GM18526 (cell line): ENCODE data around the gene CEP85L.

Experiments used
- POLR2A ChIP-seq: IDR thresholded peaks from 3 replicates; pipeline ENCODE4 v1.6.1; 2011; ENCODE audit not compliant: insufficient read length; ENCODE audit errors: extremely low read depth

CEP85L gene

DNA sequence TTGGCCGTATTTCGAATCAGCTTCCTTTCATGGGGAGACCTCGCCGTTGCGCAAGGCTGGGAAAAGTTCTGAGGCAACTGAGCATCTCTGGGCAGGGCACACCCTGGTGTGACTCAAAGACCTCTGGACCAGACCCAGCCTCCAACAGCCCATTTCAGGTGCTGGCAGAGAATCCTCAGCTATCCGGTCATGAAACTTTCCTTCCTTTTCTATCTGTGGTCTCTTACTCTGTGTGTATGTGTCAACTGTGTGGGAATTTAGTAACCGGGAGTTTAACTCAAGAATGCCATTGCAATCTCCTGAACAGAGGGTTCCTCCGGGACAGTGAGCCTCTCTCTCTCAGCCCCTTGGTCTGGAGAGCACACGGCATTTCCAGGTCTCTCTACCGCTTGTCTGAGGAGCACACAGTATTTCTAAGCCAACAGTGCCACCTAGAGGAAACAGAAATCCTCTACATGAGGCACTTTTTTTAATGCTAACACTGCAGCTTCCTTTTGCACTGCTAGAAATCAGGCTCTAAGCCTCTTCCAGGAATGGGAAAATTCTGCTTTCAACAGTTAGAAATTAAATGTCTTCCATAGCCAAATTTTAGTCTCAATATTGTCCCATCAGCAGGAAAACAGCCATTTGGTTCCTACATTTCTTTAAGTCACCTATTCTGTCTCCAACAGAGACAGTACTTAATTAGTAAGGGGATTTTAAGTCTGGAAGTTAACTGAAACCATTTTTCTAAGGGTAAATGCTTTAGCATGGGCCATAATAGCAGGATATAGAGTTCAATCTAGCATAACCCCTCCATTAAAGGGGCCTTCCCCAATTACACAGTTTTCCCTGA, 70.6 kb downstream of the CEP85L start:
- TF ChIP-seq POLR2A = no peak

- no peak for TF ChIP-seq POLR2A
Observed at GRCh38 chr6:118579786-118580185, 71.6 kb downstream of the CEP85L start.

- no peak for TF ChIP-seq POLR2A
Observed at GRCh38 chr6:118578617-118579016, 72.8 kb downstream of the CEP85L start.

- TF ChIP-seq POLR2A = no peak
Observed at GRCh38 chr6:118577972-118578371, 73.4 kb downstream of the CEP85L start.

DNA sequence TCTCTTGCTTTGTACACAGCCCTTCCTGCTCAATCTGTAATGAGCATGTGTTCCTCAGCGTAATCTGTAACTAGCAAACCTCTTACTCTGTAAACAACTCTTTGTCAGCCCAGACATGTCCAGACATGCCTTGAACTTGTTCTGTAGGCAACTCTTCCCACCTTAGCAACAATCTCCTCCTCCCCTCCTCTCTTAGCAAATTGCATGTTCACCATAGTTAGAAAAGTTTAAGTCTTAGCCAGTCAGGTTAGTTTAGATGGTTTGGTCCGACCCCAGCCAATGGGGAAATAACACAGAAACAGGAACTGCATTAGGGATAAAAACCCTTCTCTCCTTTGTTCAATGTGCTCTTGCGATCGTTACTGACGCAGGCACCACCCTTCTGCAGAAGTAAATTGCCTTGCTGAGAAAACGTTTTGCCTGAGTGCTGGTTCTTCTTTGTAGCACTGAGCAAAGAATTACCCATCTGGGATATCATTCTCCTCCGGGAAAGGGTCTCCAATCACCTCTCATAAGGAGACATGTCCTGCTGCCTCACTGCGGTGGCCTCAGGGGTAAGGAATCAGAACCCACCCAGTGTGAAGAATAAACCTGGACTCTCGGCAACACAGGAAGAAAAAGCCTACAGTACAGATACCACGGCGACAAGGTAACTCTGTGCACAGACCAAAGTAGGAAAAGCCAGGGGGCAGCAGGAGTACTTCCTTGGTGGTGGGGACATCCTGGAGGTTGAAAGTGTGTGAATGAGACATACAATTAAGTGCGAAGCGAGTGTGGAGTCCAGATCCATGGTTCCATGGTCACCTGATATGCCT, 77.1 kb downstream of the CEP85L start:
- TF ChIP-seq POLR2A = no peak

DNA sequence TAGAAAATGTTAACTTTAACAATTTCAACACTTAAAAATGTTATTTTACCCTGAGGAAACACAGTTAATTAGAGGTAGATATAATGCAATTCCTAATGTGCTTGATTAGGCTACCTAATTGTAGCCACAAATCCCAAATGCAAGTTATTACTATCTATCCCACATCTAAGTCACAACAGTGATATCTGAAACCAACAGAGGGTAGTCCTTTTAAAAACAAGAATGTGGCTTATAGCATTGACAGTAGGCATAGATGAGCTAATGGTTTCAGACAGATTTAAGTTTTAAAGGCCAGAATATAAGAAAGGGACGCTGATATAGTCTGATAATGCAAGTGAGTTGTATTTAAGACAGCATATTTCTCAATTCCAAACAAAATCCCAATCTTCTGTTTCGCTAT, 80.3 kb downstream of the CEP85L start:
- TF ChIP-seq POLR2A = no peak

GRCh38 chr6:118569498-118569897, 81.9 kb downstream of the CEP85L start:
- no peak for TF ChIP-seq POLR2A

DNA sequence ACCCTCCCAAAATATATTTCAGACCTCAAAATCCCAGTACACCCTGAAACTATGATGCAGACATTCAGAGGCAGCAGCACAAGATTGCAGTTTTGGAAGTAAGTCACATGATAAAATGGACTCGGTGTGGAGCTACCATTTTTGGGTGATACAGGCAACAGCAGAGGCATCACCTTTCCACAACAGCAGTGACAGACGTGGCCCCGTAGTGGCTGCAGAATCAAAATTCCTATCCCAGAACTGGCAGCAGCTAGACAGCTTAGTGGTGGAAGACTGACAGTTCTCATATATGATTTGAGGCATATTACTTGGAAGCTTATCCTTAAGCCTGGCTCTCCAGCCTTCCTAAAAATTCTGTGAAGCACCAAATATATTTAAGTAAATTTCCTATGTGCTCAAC, 83.4 kb downstream of the CEP85L start:
- TF ChIP-seq POLR2A = no peak

DNA sequence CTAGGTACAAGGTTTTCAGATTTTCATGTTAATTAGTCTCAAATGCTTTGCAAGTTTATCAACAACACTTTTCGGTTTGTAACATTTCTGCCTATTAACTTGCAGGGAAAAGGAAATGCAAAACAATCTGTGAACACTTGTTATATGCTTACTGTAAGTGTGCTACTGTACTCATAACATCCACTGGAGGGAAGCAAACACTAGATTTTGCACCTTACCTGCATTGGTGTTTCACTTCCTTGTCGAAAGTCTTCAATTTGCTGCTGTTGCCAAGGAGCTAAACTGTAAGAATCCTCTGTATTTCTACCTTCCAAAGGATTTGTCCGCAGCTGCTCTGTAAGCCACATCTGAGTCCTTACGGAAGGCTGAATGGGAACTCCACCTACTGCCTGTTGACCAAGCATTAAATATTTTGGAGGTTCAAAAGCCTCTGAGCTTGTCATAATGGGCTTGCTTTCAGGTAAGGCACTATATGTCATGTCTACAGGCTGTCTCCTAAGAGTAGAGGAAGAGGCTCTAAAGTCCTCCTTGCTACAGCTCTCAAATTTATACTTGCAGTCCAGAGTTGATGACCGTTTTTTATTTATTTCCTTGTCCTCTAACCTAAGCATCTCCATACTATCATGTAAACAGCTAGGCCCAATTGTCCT, 86.0 kb downstream of the CEP85L start:
- TF ChIP-seq POLR2A = no peak

GRCh38 chr6:118562959-118563358, 88.4 kb downstream of the CEP85L start:
- no peak for TF ChIP-seq POLR2A

- TF ChIP-seq POLR2A = no peak
Observed at GRCh38 chr6:118562248-118562647, 89.1 kb downstream of the CEP85L start.

- TF ChIP-seq POLR2A = no peak
Observed at GRCh38 chr6:118559659-118560058, 91.7 kb downstream of the CEP85L start.

DNA sequence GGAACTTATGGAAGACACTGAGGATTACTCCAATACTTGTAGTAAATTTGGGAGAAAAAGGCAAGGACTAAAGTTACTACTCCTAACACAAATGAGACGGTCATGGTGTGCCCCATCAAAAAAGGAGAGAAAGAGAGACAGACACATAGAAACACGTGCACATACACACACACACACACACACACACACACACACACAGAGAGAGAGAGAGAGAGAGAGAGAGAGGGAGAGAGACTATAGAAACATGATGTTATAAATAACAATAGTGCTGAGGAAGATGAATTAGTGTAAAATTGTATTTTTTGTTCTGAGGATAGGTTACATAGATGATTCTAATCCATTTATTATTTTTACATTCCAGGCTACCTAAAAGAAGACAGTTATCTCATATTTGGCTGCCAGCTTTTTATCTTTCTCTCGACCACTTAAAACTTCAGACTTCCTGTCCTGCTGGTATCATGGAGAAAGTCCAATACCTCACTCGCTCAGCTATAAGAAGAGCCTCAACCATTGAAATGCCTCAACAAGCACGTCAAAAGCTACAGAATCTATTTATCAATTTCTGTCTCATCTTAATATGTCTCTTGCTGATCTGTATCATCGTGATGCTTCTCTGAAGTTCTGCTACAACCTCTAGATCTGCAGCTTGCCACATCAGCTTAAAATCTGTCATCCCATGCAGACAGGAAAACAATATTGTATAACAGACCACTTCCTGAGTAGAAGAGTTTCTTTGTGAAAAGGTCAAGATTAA, 92.8 kb downstream of the CEP85L start:
- TF ChIP-seq POLR2A = no peak

- TF ChIP-seq POLR2A = no peak
Observed at GRCh38 chr6:118554698-118555097, 96.7 kb downstream of the CEP85L start.

GRCh38 chr6:118553132-118553531, 98.3 kb downstream of the CEP85L start:
- no peak for TF ChIP-seq POLR2A
